LNCAP (cell line): ENCODE measurements around the gene UPP1.

Experiments
- CTCF ChIP-seq: fragments of 450-650 bp; IDR thresholded peaks from 2 replicates; pipeline ENCODE4 v1.5.1; 2017; ENCODE audit warnings: mild to moderate bottlenecking

UPP1 gene

GRCh38 chr7:48098846-48099245 is 9.8 kb downstream of the UPP1 start:
- no peak for TF ChIP-seq CTCF

GRCh38 chr7:48099781-48100180 is 10.7 kb downstream of the UPP1 start:
- TF ChIP-seq CTCF: no peak

- TF ChIP-seq CTCF: no peak
Observed at GRCh38 chr7:48101352-48101751, 12.3 kb downstream of the UPP1 start.

GRCh38 chr7:48101968-48102367 is 12.9 kb downstream of the UPP1 start:
- peak; percentile 41; the same call in 1 of the 2 replicates for TF ChIP-seq CTCF

- no peak for TF ChIP-seq CTCF
Observed at GRCh38 chr7:48102530-48102929, 13.5 kb downstream of the UPP1 start.

GRCh38 chr7:48105045-48105444 is 16.0 kb downstream of the UPP1 start:
- no peak for TF ChIP-seq CTCF

- TF ChIP-seq CTCF: no peak
Observed at GRCh38 chr7:48106906-48107659, 18.0 kb downstream of the UPP1 start.
